ENCODE results near the gene FBXO8. TPM values are rescaled to one million over a fixed set of nuclear protein-coding genes. Genes with fewer than 3 reads are reported as not detected.

The FBXO8 gene
- total RNA-seq, 1 donor from 2014 or later: 14.4 TPM

GRCh38 chr4:174218127-174218790 is 65.2 kb downstream of the FBXO8 start:
- no peak for DNase-seq (ENCODE audit: low read depth)
- no peak overlapping the region for H3K4me3 ChIP-seq (ENCODE audit: low read depth, low read length)
- H3K27me3 ChIP-seq (ENCODE audit: control insufficient read depth, insufficient read depth, low read length): peaks cover 46% of the 10 kb centered on the region
- no peaks in the 10 kb centered on the region for H3K36me3 ChIP-seq (ENCODE audit: control insufficient read depth, insufficient read depth, low read length)
- no peak for TF ChIP-seq CTCF (IDR thresholded peaks at IDR 0.05; ENCODE audit: insufficient read depth, low read length, poor library complexity, severe bottlenecking)

- Histone ChIP-seq H3K4me3 (ENCODE audit: low read depth, low read length) (no peak overlapping the region), H3K27me3 (ENCODE audit: control insufficient read depth, insufficient read depth, low read length) (peaks cover 53% of the 10 kb centered on the region), H3K36me3 (ENCODE audit: control insufficient read depth, insufficient read depth, low read length) (no peaks in the 10 kb centered on the region)
- no peak for TF ChIP-seq CTCF (IDR thresholded peaks at IDR 0.05; ENCODE audit: insufficient read depth, low read length, poor library complexity, severe bottlenecking)
- DNase-seq (ENCODE audit: low read depth): no peak
Measured at GRCh38 chr4:174217273-174218126, 66.0 kb downstream of the FBXO8 start.

GRCh38 chr4:174216799-174217272 is 66.6 kb downstream of the FBXO8 start:
- Histone ChIP-seq H3K36me3 (ENCODE audit: control insufficient read depth, insufficient read depth, low read length) (no peaks in the 10 kb centered on the region), H3K4me3 (ENCODE audit: low read depth, low read length) (no peak overlapping the region), H3K27me3 (ENCODE audit: control insufficient read depth, insufficient read depth, low read length) (peaks cover 58% of the 10 kb centered on the region)
- TF ChIP-seq CTCF (IDR thresholded peaks at IDR 0.05; ENCODE audit: insufficient read depth, low read length, poor library complexity, severe bottlenecking): no peak
- no peak for DNase-seq (ENCODE audit: low read depth)

- H3K36me3 ChIP-seq (ENCODE audit: control insufficient read depth, insufficient read depth, low read length): no peaks in the 10 kb centered on the region
- peaks cover 64% of the 10 kb centered on the region for H3K27me3 ChIP-seq (ENCODE audit: control insufficient read depth, insufficient read depth, low read length)
- no peak for DNase-seq (ENCODE audit: low read depth)
- H3K4me3 ChIP-seq (ENCODE audit: low read depth, low read length): no peak overlapping the region
- TF ChIP-seq CTCF (IDR thresholded peaks at IDR 0.05; ENCODE audit: insufficient read depth, low read length, poor library complexity, severe bottlenecking): no peak
Measured at GRCh38 chr4:174215961-174216680, 67.3 kb downstream of the FBXO8 start.

- Histone ChIP-seq H3K27me3 (ENCODE audit: control insufficient read depth, insufficient read depth, low read length) (peaks cover 64% of the 10 kb centered on the region), H3K4me3 (ENCODE audit: low read depth, low read length) (no peak overlapping the region), H3K36me3 (ENCODE audit: control insufficient read depth, insufficient read depth, low read length) (no peaks in the 10 kb centered on the region)
- no peak for DNase-seq (ENCODE audit: low read depth)
- no peak for TF ChIP-seq CTCF (IDR thresholded peaks at IDR 0.05; ENCODE audit: insufficient read depth, low read length, poor library complexity, severe bottlenecking)
Measured at GRCh38 chr4:174215057-174215456, 68.4 kb downstream of the FBXO8 start.
